ENCODE measurements around the gene UNC79. TPM values are rescaled to one million over a fixed set of nuclear protein-coding genes. Genes with fewer than 3 reads are reported as not detected.

Gene UNC79
- total RNA-seq, 6 experiments from 2014 or later, result 0.02 to 0.08 (median 0.05) TPM

DNA sequence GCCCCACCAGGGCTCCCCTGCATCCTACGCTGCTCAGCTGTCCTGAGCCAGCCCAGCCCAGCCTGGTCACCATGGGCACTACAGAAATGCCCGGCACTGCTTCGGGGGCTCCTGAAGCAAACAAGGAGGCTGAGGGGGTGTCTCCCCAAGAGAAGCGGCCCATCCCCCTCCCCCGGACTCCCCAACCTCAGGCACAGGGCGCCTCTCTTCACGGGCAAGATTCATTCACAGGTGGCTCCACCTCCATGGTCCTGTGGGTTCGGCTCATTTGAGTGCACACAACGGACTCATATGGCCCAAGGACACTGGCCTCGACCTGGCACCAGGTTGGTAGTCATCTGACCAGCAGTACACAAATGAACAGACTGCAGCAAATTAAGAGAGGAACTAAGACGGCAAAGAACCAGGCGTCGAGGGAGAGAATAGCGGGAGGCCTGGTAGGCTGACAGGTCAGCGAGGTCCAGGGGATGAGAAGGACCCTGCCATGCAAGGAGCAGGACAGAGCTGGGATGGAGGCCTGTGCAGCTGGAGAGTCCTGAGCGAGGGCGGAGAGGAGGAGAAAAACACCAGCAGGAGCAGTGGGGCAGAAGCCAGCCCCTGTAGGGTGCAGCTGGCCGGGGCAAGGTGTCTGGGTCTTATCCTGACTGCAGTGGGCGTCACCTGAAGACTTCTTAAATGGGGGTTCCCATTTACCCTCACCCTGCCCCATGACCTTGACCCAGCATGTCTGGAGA, 297.3 kb downstream of the UNC79 start:
- TF ChIP-seq, protein P1, sequence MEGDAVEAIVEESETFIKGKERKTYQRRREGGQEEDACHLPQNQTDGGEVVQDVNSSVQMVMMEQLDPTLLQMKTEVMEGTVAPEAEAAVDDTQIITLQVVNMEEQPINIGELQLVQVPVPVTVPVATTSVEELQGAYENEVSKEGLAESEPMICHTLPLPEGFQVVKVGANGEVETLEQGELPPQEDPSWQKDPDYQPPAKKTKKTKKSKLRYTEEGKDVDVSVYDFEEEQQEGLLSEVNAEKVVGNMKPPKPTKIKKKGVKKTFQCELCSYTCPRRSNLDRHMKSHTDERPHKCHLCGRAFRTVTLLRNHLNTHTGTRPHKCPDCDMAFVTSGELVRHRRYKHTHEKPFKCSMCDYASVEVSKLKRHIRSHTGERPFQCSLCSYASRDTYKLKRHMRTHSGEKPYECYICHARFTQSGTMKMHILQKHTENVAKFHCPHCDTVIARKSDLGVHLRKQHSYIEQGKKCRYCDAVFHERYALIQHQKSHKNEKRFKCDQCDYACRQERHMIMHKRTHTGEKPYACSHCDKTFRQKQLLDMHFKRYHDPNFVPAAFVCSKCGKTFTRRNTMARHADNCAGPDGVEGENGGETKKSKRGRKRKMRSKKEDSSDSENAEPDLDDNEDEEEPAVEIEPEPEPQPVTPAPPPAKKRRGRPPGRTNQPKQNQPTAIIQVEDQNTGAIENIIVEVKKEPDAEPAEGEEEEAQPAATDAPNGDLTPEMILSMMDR (IDR thresholded peaks at IDR 0.05), result no peak
- no peak overlapping the region for H3K4me3 Mint-ChIP-seq

DNA sequence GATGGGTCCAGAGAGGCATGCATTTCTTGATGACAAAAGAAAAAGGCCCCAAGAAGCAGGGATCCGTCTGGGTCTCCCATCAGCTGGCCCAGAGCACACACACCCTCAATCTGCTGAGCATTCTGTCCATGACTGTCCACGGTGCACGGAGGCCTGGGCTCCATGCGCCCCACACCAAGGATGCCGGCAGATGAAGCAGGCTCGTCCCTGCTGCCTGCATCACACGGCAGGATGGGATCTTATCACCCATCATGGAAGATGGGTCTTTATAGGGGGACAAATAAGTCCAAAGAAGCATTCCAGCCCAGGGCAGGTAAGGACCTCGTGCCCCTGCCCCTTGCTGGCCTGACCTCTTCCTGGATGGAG, 297.9 kb downstream of the UNC79 start:
- Mint-ChIP-seq H3K36me3 (ENCODE audit: low read depth) (0 out of 2 replicates have a peak, but pooled peaks cover 4% of the 10 kb centered on the region), H3K4me3 (no peak overlapping the region), H3K27me3 (ENCODE audit: insufficient read depth) (peaks cover 1% of the 10 kb centered on the region; the same call in 1 of the 2 replicates), H3K27ac (no peak overlapping the region), H3K9me3 (peaks cover 42% of the 10 kb centered on the region), H3K4me1 (ENCODE audit: low read depth) (no peaks in the 10 kb centered on the region)
- DNase-seq, result no peak
- TF ChIP-seq, protein P1 (IDR thresholded peaks at IDR 0.05), result no peak

More for the DNA sequence above, 297.3 kb downstream of the UNC79 start:
- Mint-ChIP-seq H3K36me3 (ENCODE audit: low read depth) (0 out of 2 replicates have a peak, but pooled peaks cover 4% of the 10 kb centered on the region), H3K27me3 (ENCODE audit: insufficient read depth) (peaks cover 1% of the 10 kb centered on the region; the same call in 1 of the 2 replicates), H3K4me1 (ENCODE audit: low read depth) (no peaks in the 10 kb centered on the region), H3K9me3 (peaks cover 42% of the 10 kb centered on the region), H3K27ac (no peak overlapping the region)
- DNase-seq, result no peak

DNA sequence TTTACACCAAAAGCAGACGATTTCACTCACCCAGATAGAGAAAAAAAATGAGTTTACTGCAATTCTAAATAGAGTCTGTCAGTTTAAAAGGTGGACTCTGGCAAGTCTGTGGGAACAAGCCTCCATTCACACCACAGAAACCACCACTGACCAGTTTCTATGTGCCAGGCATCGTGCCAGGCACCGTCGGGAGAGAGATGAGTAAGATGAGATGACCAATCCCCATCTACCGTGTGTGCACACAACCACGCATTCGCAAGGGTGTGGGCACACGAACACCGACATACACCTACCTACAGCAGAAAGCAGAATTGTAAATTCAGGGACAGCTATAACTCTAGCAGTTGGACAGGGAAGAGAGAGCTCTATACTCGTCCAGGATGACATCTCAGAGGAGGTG, 299.3 kb downstream of the UNC79 start:
- H3K9me3 Mint-ChIP-seq, result peaks cover 51% of the 10 kb centered on the region
- no peak for DNase-seq
- no peaks in the 10 kb centered on the region for H3K36me3 Mint-ChIP-seq (ENCODE audit: low read depth)
- H3K4me1 Mint-ChIP-seq (ENCODE audit: low read depth), result no peaks in the 10 kb centered on the region
- H3K27me3 Mint-ChIP-seq (ENCODE audit: insufficient read depth), result peaks cover 1% of the 10 kb centered on the region; the same call in 1 of the 2 replicates
- H3K4me3 Mint-ChIP-seq, result no peak overlapping the region
- TF ChIP-seq, protein P1 (IDR thresholded peaks at IDR 0.05), result no peak
- no peak overlapping the region for H3K27ac Mint-ChIP-seq

DNA sequence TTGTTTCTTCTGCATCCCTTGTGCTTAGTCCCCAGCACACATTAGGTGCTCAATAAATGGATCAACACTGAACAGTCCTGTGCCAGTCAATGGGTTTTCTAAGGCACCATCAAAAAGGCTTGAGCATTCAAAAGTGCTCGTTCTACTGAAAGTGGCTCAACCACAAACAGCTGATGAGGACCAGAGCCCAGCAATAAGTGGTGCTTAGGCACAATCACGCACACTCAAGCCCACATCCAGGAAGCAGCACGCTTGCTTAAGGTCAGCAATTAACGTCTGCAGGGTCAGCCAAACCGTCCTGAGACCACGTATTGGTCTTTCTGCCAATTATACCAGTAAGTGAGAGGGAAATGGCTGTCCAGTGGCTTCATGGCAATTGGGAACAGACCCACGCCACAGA, 301.0 kb downstream of the UNC79 start:
- Mint-ChIP-seq H3K4me1 (ENCODE audit: low read depth) (no peaks in the 10 kb centered on the region), H3K4me3 (no peak overlapping the region), H3K9me3 (peaks cover 55% of the 10 kb centered on the region), H3K36me3 (ENCODE audit: low read depth) (no peaks in the 10 kb centered on the region), H3K27me3 (ENCODE audit: insufficient read depth) (peaks cover 1% of the 10 kb centered on the region; the same call in 1 of the 2 replicates), H3K27ac (no peak overlapping the region)
- no peak for DNase-seq
- TF ChIP-seq, protein P1 (IDR thresholded peaks at IDR 0.05), result no peak

DNA sequence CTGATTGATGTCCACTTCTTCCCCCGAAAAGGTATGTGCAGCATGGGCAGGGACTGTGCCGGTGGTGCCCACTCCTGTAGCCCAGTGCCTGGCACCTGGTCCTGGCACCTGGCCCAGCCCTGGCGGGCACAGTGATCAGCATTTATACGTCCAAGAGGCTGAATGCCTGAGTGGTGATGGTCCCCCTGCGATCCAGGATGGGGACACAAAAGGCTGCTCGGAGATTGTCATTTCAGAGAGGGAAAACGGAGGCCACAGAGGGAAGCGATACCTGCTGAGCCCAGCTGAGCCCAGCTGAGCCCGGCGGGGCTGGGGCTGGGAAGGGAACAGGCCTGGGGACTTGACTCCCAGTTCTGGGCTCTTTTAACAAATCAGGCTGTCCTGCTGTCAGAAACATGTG, 301.8 kb downstream of the UNC79 start:
- Mint-ChIP-seq H3K27ac (no peak overlapping the region), H3K9me3 (peaks cover 57% of the 10 kb centered on the region), H3K4me3 (no peak overlapping the region), H3K4me1 (ENCODE audit: low read depth) (no peaks in the 10 kb centered on the region), H3K27me3 (ENCODE audit: insufficient read depth) (peaks cover 1% of the 10 kb centered on the region; the same call in 1 of the 2 replicates), H3K36me3 (ENCODE audit: low read depth) (no peaks in the 10 kb centered on the region)
- TF ChIP-seq, protein P1 (IDR thresholded peaks at IDR 0.05), result no peak
- no peak for DNase-seq

Measured in HFFc6 (cell line).